GM12865 (cell line): ENCODE data around the gene LIFR.

Source experiments
- DNase-seq: peaks from one replicate; pipeline ENCODE4 v3.0.0; 2010; ENCODE audit warnings: low read depth
- H3K4me3 ChIP-seq: 2 replicates; pipeline ENCODE4 v1.5.1; 2011; ENCODE audit warnings: mild to moderate bottlenecking, low read depth, low read length, control low read depth
- CTCF ChIP-seq: IDR thresholded peaks from 2 replicates; pipeline ENCODE4 v1.5.1; 2011; ENCODE audit warnings: low read length, control low read depth, low read depth, inconsistent platforms; ENCODE audit not compliant: insufficient read depth; ENCODE audit errors: missing control alignments

The LIFR gene

GRCh38 chr5:38582975-38583319 lies 26.5 kb upstream of the LIFR start:
- H3K4me3 ChIP-seq = no peak overlapping the region
- DNase-seq = no peak
- TF ChIP-seq CTCF = no peak

- DNase-seq = no peak
- no peak overlapping the region for H3K4me3 ChIP-seq
- TF ChIP-seq CTCF = no peak
These were observed 26.0 kb upstream of the LIFR start for GRCh38 chr5:38582293-38582974.

- no peak for TF ChIP-seq CTCF
- no peak overlapping the region for H3K4me3 ChIP-seq
- DNase-seq = no peak
These were observed 25.2 kb upstream of the LIFR start for GRCh38 chr5:38581597-38581996.

GRCh38 chr5:38579105-38579504 lies 22.7 kb upstream of the LIFR start:
- TF ChIP-seq CTCF = no peak

GRCh38 chr5:38576961-38577684 lies 20.7 kb upstream of the LIFR start:
- DNase-seq = no peak
- H3K4me3 ChIP-seq = no peak overlapping the region
- TF ChIP-seq CTCF = no peak

More at GRCh38 chr5:38579105-38579504, 22.7 kb upstream of the LIFR start:
- no peak overlapping the region for H3K4me3 ChIP-seq
- DNase-seq = no peak

GRCh38 chr5:38576442-38576841 lies 20.0 kb upstream of the LIFR start:
- H3K4me3 ChIP-seq = no peak overlapping the region
- no peak for DNase-seq
- TF ChIP-seq CTCF = no peak
